ENCODE data around the gene UGT3A2. TPM values are rescaled to one million over a fixed set of nuclear protein-coding genes. Genes with fewer than 3 reads are reported as not detected.

UGT3A2 gene
- total and polyA plus RNA-seq, 2 experiments from 2014 or later, result 17.2 to 27.0 TPM

- TF ChIP-seq EZH2 (IDR thresholded peaks at IDR 0.05; ENCODE audit: low read depth, unreplicated experiment) (no peak), CTCF (conservative IDR thresholded peaks at IDR 0.05; ENCODE audit: low read depth in 2 of 2) (peak; percentile 51 to 52)
These were observed 6.2 kb downstream of the UGT3A2 start (continued) for GRCh38 chr5:36060420-36060887.

GRCh38 chr5:36059571-36060419 is 6.9 kb downstream of the UGT3A2 start:
- Histone ChIP-seq H3K9me2 (ENCODE audit: insufficient read depth) (peaks cover 6% of the 10 kb centered on the region; the same call in 1 of the 2 replicates), H3K36me3 (ENCODE audit: insufficient read depth) (peaks cover 12% of the 10 kb centered on the region; the same call in 1 of the 2 replicates), H3K4me3 (no peak overlapping the region), H3F3A (replicated peaks; ENCODE audit: low read depth) (no peaks in the 10 kb centered on the region), H3K27ac (ENCODE audit: low read depth) (no peak overlapping the region), H3K4me1 (ENCODE audit: insufficient read depth) (no peaks in the 10 kb centered on the region), H3K27me3 (ENCODE audit: insufficient read depth) (no peaks in the 10 kb centered on the region), H3K79me2 (replicated peaks; ENCODE audit: insufficient read depth) (no peaks in the 10 kb centered on the region), H4K20me1 (replicated peaks; ENCODE audit: insufficient read depth) (no peaks in the 10 kb centered on the region), H3K4me2 (no peak overlapping the region), H2AFZ (no peak overlapping the region)
- H3K4me3 Mint-ChIP-seq, result no peak overlapping the region
- no peak overlapping the region for H3K27ac Mint-ChIP-seq
- DNase-seq (ENCODE audit: low spot score) (no peak), ATAC-seq (no peak)
- H3K27me3 Mint-ChIP-seq (ENCODE audit: insufficient read depth, low read depth, poor library complexity), result no peaks in the 10 kb centered on the region
- H3K36me3 Mint-ChIP-seq (ENCODE audit: low read depth), result peaks cover 25% of the 10 kb centered on the region
- peaks cover 7% of the 10 kb centered on the region; the same call in 1 of the 3 replicates for H3K9me3 Mint-ChIP-seq
- H3K4me1 Mint-ChIP-seq, result peaks cover 1% of the 10 kb centered on the region; the same call in 2 of the 3 replicates
- TF ChIP-seq EZH2phosphoT487 (IDR thresholded peaks at IDR 0.05; ENCODE audit: unreplicated experiment) (no peak), CREB1 (CRISPR knock-in tag; IDR thresholded peaks at IDR 0.05; ENCODE audit: low read depth) (no peak), CTCF (conservative IDR thresholded peaks at IDR 0.05; ENCODE audit: low read depth in 2 of 2) (no peak), ZNF331 (CRISPR knock-in tag; IDR thresholded peaks at IDR 0.05; ENCODE audit: low read depth) (no peak), REST (IDR thresholded peaks at IDR 0.05; ENCODE audit: unreplicated experiment) (no peak), ZNF462 (CRISPR knock-in tag; IDR thresholded peaks at IDR 0.05) (no peak)
